Activated T-cell treated with anti-CD3 and anti-CD28 coated beads, Interleukin-2, amount 50 U/mL, for 24 hours (primary cell): ENCODE results near the gene RANBP10.
A peak's percentile ranks its signal among the peaks of the same experiment; 100 is the strongest.
"Not testable (repeated sequence)": the region's sequence is repeated elsewhere in the genome, so short reads cannot be mapped to it uniquely, and the experiment has no call there.

Experiments used
- DNase-seq: peaks from one replicate; pipeline ENCODE4 v3.0.0-alpha.2; 2020
- H3K27ac Mint-ChIP-seq: 2 replicates; pipeline ENCODE4 v1.8.0; 2020; ENCODE audit warnings: mild to moderate bottlenecking, mixed read lengths
- H3K27me3 Mint-ChIP-seq: 2 replicates; pipeline ENCODE4 v1.8.0; 2020; ENCODE audit warnings: mixed read lengths
- H3K36me3 Mint-ChIP-seq: 2 replicates; pipeline ENCODE4 v1.8.0; 2020; ENCODE audit warnings: low read depth, mixed read lengths
- H3K4me1 Mint-ChIP-seq: 2 replicates; pipeline ENCODE4 v1.8.0; 2020; ENCODE audit warnings: low read depth, mixed read lengths
- H3K4me3 Mint-ChIP-seq: 2 replicates; pipeline ENCODE4 v1.8.0; 2020; ENCODE audit warnings: mild to moderate bottlenecking, moderate library complexity, mixed read lengths
- H3K9me3 Mint-ChIP-seq: 2 replicates; pipeline ENCODE4 v1.8.0; 2020; ENCODE audit warnings: mixed read lengths

RANBP10 gene

GRCh38 chr16:67841198-67841815 is 34.9 kb upstream of the RANBP10 start:
- Mint-ChIP-seq H3K4me1 (peaks cover 38% of the 10 kb centered on the region), H3K27ac (peak overlapping the region; percentile 99), H3K4me3 (peak overlapping the region; percentile 90), H3K9me3 (no peaks in the 10 kb centered on the region), H3K36me3 (peaks cover 36% of the 10 kb centered on the region), H3K27me3 (no peaks in the 10 kb centered on the region)
- no peak for DNase-seq

GRCh38 chr16:67837811-67838210 is 31.5 kb upstream of the RANBP10 start:
- Mint-ChIP-seq H3K27me3 (no peaks in the 10 kb centered on the region), H3K4me3 (no peak overlapping the region)

GRCh38 chr16:67837190-67837589 is 30.8 kb upstream of the RANBP10 start:
- peaks cover 19% of the 10 kb centered on the region for H3K4me1 Mint-ChIP-seq
- H3K4me3 Mint-ChIP-seq, H3K9me3 Mint-ChIP-seq, DNase-seq, H3K36me3 Mint-ChIP-seq, H3K27me3 Mint-ChIP-seq, H3K27ac Mint-ChIP-seq: not testable (repeated sequence)

More at GRCh38 chr16:67837811-67838210, 31.5 kb upstream of the RANBP10 start:
- Mint-ChIP-seq H3K36me3 (peaks cover 12% of the 10 kb centered on the region), H3K27ac (no peak overlapping the region), H3K9me3 (no peaks in the 10 kb centered on the region), H3K4me1 (peaks cover 13% of the 10 kb centered on the region)
- no peak for DNase-seq

GRCh38 chr16:67834242-67834614 is 27.9 kb upstream of the RANBP10 start:
- Mint-ChIP-seq H3K36me3 (peaks cover 36% of the 10 kb centered on the region), H3K4me3 (peak overlapping the region; percentile 93), H3K27ac (peak overlapping the region; percentile 93), H3K9me3 (no peaks in the 10 kb centered on the region), H3K27me3 (no peaks in the 10 kb centered on the region), H3K4me1 (peaks cover 13% of the 10 kb centered on the region)
- no peak for DNase-seq

- H3K4me3 Mint-ChIP-seq, result peak overlapping the region; percentile 93
- H3K9me3 Mint-ChIP-seq, result no peaks in the 10 kb centered on the region
- peak; percentile 95 for DNase-seq
- H3K36me3 Mint-ChIP-seq, result peaks cover 42% of the 10 kb centered on the region
- H3K27ac Mint-ChIP-seq, result peak overlapping the region; percentile 93
- peaks cover 13% of the 10 kb centered on the region for H3K4me1 Mint-ChIP-seq
- H3K27me3 Mint-ChIP-seq, result no peaks in the 10 kb centered on the region
Measured at GRCh38 chr16:67833415-67834241, 27.3 kb upstream of the RANBP10 start.

- peaks cover 48% of the 10 kb centered on the region for H3K36me3 Mint-ChIP-seq
- peaks cover 13% of the 10 kb centered on the region for H3K4me1 Mint-ChIP-seq
- no peaks in the 10 kb centered on the region for H3K27me3 Mint-ChIP-seq
- no peak for DNase-seq
- peak overlapping the region; percentile 93 for H3K4me3 Mint-ChIP-seq
- H3K9me3 Mint-ChIP-seq, result no peaks in the 10 kb centered on the region
- peak overlapping the region; percentile 93 for H3K27ac Mint-ChIP-seq
Measured at GRCh38 chr16:67833030-67833414, 26.7 kb upstream of the RANBP10 start.

GRCh38 chr16:67828651-67829050 is 22.3 kb upstream of the RANBP10 start:
- peaks cover 66% of the 10 kb centered on the region for H3K36me3 Mint-ChIP-seq
- no peaks in the 10 kb centered on the region for H3K9me3 Mint-ChIP-seq
- DNase-seq, result no peak
- H3K4me1 Mint-ChIP-seq, result peaks cover 9% of the 10 kb centered on the region
- H3K4me3 Mint-ChIP-seq, result no peak overlapping the region
- no peaks in the 10 kb centered on the region for H3K27me3 Mint-ChIP-seq
- H3K27ac Mint-ChIP-seq, result no peak overlapping the region

GRCh38 chr16:67825906-67826305 is 19.5 kb upstream of the RANBP10 start:
- peaks cover 47% of the 10 kb centered on the region for H3K36me3 Mint-ChIP-seq
- no peak overlapping the region for H3K4me3 Mint-ChIP-seq
- H3K9me3 Mint-ChIP-seq, result no peaks in the 10 kb centered on the region
- H3K27ac Mint-ChIP-seq, result no peak overlapping the region
- DNase-seq, result no peak
- H3K4me1 Mint-ChIP-seq, result no peaks in the 10 kb centered on the region
- no peaks in the 10 kb centered on the region for H3K27me3 Mint-ChIP-seq

- no peak for DNase-seq
- H3K9me3 Mint-ChIP-seq, result no peaks in the 10 kb centered on the region
- H3K4me1 Mint-ChIP-seq, result no peaks in the 10 kb centered on the region
- H3K27ac Mint-ChIP-seq, result no peak overlapping the region
- H3K27me3 Mint-ChIP-seq, result no peaks in the 10 kb centered on the region
- no peak overlapping the region for H3K4me3 Mint-ChIP-seq
- H3K36me3 Mint-ChIP-seq, result peaks cover 39% of the 10 kb centered on the region
Measured at GRCh38 chr16:67825119-67825518, 18.8 kb upstream of the RANBP10 start.

- Mint-ChIP-seq H3K4me3 (no peak overlapping the region), H3K9me3 (no peaks in the 10 kb centered on the region), H3K36me3 (peaks cover 14% of the 10 kb centered on the region), H3K27me3 (no peaks in the 10 kb centered on the region), H3K4me1 (no peaks in the 10 kb centered on the region), H3K27ac (no peak overlapping the region)
- DNase-seq, result no peak
Measured at GRCh38 chr16:67822511-67822910, 16.2 kb upstream of the RANBP10 start.

- no peak overlapping the region for H3K4me3 Mint-ChIP-seq
- H3K4me1 Mint-ChIP-seq, result peaks cover 5% of the 10 kb centered on the region
- no peaks in the 10 kb centered on the region for H3K9me3 Mint-ChIP-seq
- H3K36me3 Mint-ChIP-seq, result no peaks in the 10 kb centered on the region
- no peak overlapping the region for H3K27ac Mint-ChIP-seq
- DNase-seq, result no peak
- no peaks in the 10 kb centered on the region for H3K27me3 Mint-ChIP-seq
Measured at GRCh38 chr16:67820608-67821259, 14.4 kb upstream of the RANBP10 start.

- DNase-seq, result no peak
- no peak overlapping the region for H3K27ac Mint-ChIP-seq
Measured at GRCh38 chr16:67814567-67814966, 8.2 kb upstream of the RANBP10 start.

GRCh38 chr16:67811899-67812298 is 5.5 kb upstream of the RANBP10 start:
- Mint-ChIP-seq H3K9me3 (no peaks in the 10 kb centered on the region), H3K27ac (no peak overlapping the region), H3K36me3 (no peaks in the 10 kb centered on the region), H3K4me1 (peaks cover 11% of the 10 kb centered on the region), H3K4me3 (no peak overlapping the region), H3K27me3 (no peaks in the 10 kb centered on the region)
- no peak for DNase-seq

More at GRCh38 chr16:67814567-67814966, 8.2 kb upstream of the RANBP10 start:
- H3K27me3 Mint-ChIP-seq, result no peaks in the 10 kb centered on the region
- no peaks in the 10 kb centered on the region for H3K36me3 Mint-ChIP-seq
- H3K4me1 Mint-ChIP-seq, result peaks cover 5% of the 10 kb centered on the region
- no peaks in the 10 kb centered on the region for H3K9me3 Mint-ChIP-seq
- no peak overlapping the region for H3K4me3 Mint-ChIP-seq

GRCh38 chr16:67807148-67807682 is 855 bp upstream of the RANBP10 start:
- peaks cover 36% of the 10 kb centered on the region for H3K4me1 Mint-ChIP-seq
- H3K4me3 Mint-ChIP-seq, result peak overlapping the region; percentile 93
- H3K9me3 Mint-ChIP-seq, result no peaks in the 10 kb centered on the region
- H3K27ac Mint-ChIP-seq, result peak overlapping the region; percentile 99
- DNase-seq, result no peak
- no peaks in the 10 kb centered on the region for H3K27me3 Mint-ChIP-seq
- peaks cover 39% of the 10 kb centered on the region for H3K36me3 Mint-ChIP-seq
